Left lung (tissue), 14 donors: ENCODE measurements around the gene DUXB. TPM values are rescaled to one million over a fixed set of nuclear protein-coding genes. Genes with fewer than 3 reads are reported as not detected.

Experiments used
- ATAC-seq: fragments of 200-7000 bp; cut with Tn5 transposase; one replicate; pipeline ENCODE4 v1.9.1; 2020; ENCODE audit warnings: moderate library complexity
- DNase-seq, 4 donors: peaks; one replicate each; pipeline ENCODE4 v3.0.0-alpha.2; 2013 to 2020
- H3K27ac ChIP-seq, 2 donors: fragments of 200-600 bp; sonication (generic) in 1 of 2; one replicate each; pipeline versions ENCODE4 v1.5.0 to v1.8.0; 2020 to 2021
- H3K27me3 ChIP-seq, 2 donors: fragments of 200-600 bp; sonication (generic) in 1 of 2; one replicate each; pipeline versions ENCODE4 v1.5.0 to v1.8.0; 2020 to 2021
- H3K36me3 ChIP-seq, 2 donors: fragments of 200-600 bp; sonication (generic) in 1 of 2; one replicate each; pipeline versions ENCODE4 v1.5.0 to v1.8.0; 2020 to 2021
- H3K4me1 ChIP-seq, 2 donors: fragments of 200-600 bp; one replicate each; pipeline ENCODE4 v1.8.0; 2021
- H3K4me3 ChIP-seq, 2 donors: fragments of 200-600 bp; sonication (generic) in 1 of 2; one replicate each; pipeline versions ENCODE4 v1.5.0 to v1.8.0; 2020 to 2021; ENCODE audit warnings: mild to moderate bottlenecking in 1 of 2
- H3K9me3 ChIP-seq, 2 donors: fragments of 200-600 bp; sonication (generic) in 1 of 2; one replicate each; pipeline versions ENCODE4 v1.5.0 to v1.8.0; 2020 to 2021
- intact Hi-C, 2 donors: fragments of 100-400 bp; cut with DNase I; formaldehyde crosslinking; loops; one replicate each; pipeline versions ENCODE4 v1.11.2 to v1.14.2; 2022
- long read RNA-seq, 12 donors: library from polyadenylated mRNA in 2 of 12; unstranded in 2 of 12; transcript quantifications; one replicate each; pipeline ENCODE4 v2.0.0 and lab custom pipeline, GENCODE V29; 2019 to 2026
- polyA plus RNA-seq, 6 donors: library from polyadenylated mRNA; unstranded; fragments of 120-200 nt; gene quantifications; one replicate each; pipeline ENCODE4 v1.2.1, GENCODE V29; 2013; ENCODE audit not compliant: insufficient read length in 6 of 6
- total RNA-seq, 2 donors: library from RNA; stranded (reverse); fragmentation: NEBNext Ultra II Directional; extraction: Animal tissue kit (Norgen Biotek cat#: 25700); gene quantifications; one replicate each; pipeline ENCODE4 v1.2.1, GENCODE V29; 2021
- TF ChIP-seq, protein P1 (sequence below), 2 donors: fragments of 200-600 bp; sonication (generic) in 1 of 2; IDR thresholded peaks; one replicate each; pipeline versions ENCODE4 v1.5.0 to v1.8.0; 2021; ENCODE audit warnings: antibody characterized with exemption in 2 of 2
- donor health status: DM: no; HTN: yes; CAD: no.
- donor health status: DM: no; HTN: no; CAD: no.

DUXB gene, protein sequence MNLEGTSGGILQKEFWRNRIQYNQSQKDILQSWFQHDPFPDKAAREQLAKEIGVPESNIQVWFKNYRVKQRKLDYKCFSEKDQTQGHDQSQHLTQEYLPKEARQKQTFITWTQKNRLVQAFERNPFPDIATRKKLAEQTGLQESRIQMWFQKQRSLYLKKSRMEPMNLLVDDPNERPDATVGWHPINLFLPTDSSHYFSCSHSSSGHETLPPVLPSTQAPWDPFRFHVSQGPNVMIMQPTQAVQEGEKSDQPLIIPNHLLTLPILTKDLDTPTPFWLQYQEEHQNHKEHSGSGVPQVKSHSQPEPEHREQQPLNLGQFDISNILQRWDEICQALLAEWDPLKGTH
- total RNA-seq (not detected), polyA plus RNA-seq (under 1 TPM in 4 of 6 donors, not detected in 2; 0.15 to 0.42 (median 0.16) TPM)
- long read RNA-seq, donor 1 = 0 reads
- long read RNA-seq, donor 2 = 0 reads
- long read RNA-seq, donor 3 = 0 reads
- long read RNA-seq, donor 4 = 0 reads
- long read RNA-seq, donor 5 = 0 reads
- long read RNA-seq, donor 6 = 0 reads
- long read RNA-seq, donor 7 = 0 reads
- long read RNA-seq, donor 8 = 0 reads
- long read RNA-seq, donor 9 = 0 reads
- long read RNA-seq, donor 10 = 0 reads
- long read RNA-seq, donor 11 = 0 reads
- long read RNA-seq, donor 12 = 0 reads

DNA sequence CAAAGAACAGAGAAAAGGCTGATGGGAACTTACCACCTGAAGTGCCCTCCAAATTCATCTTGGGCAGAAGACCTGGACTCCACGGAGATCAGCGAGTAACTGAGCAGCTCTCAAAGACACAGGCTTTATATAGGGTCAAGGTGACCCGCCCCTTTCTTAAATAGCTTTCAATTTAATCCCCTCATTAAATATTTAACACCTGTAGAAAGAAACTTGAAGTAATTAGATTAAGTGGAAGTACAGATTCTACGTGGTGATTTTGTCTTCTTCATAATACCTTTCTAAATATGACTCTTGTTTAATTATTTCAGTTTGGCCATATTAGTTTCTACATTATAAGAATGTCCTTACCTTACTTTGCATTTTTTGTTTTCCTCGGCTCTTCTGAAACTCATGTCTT lies at the start of gene DUXB:
TSS of gene DUXB (minus strand) at position 101 of the 400 bp plus-strand sequence. CDS start at position 58, 43 bp downstream.
- Histone ChIP-seq H3K36me3 (no peaks in the 10 kb centered on the region), H3K9me3 (no peaks in the 10 kb centered on the region), H3K4me1 (no peaks in the 10 kb centered on the region), H3K27ac (no peak within 1 kb of the TSS), H3K27me3 (no peaks in the 10 kb centered on the region), H3K4me3 (no peak within 1 kb of the TSS)
- intact Hi-C loops = no loop called here
- DNase-seq = no peak
- no peak for ATAC-seq
- TF ChIP-seq, protein P1, sequence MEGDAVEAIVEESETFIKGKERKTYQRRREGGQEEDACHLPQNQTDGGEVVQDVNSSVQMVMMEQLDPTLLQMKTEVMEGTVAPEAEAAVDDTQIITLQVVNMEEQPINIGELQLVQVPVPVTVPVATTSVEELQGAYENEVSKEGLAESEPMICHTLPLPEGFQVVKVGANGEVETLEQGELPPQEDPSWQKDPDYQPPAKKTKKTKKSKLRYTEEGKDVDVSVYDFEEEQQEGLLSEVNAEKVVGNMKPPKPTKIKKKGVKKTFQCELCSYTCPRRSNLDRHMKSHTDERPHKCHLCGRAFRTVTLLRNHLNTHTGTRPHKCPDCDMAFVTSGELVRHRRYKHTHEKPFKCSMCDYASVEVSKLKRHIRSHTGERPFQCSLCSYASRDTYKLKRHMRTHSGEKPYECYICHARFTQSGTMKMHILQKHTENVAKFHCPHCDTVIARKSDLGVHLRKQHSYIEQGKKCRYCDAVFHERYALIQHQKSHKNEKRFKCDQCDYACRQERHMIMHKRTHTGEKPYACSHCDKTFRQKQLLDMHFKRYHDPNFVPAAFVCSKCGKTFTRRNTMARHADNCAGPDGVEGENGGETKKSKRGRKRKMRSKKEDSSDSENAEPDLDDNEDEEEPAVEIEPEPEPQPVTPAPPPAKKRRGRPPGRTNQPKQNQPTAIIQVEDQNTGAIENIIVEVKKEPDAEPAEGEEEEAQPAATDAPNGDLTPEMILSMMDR (IDR thresholded peaks at IDR 0.05) = no peak

GRCh38 chr16:75750528-75750927 lies 49.3 kb upstream of the DUXB start:
- no peaks in the 10 kb centered on the region for H3K9me3 ChIP-seq
- no peaks in the 10 kb centered on the region for H3K27me3 ChIP-seq
- H3K27ac ChIP-seq = no peak overlapping the region
- ATAC-seq = peak; percentile 85
- peaks cover 0 to 9% of the 10 kb centered on the region in 2 donors for H3K4me1 ChIP-seq
- no peaks in the 10 kb centered on the region for H3K36me3 ChIP-seq
- TF ChIP-seq, protein P1 (IDR thresholded peaks at IDR 0.05) = no peak
- intact Hi-C loops = loop anchor here in 1 of 2 donors (10.0 kb wide), 1 partner anchor 276 kb away; no protein-coding TSS in a partner anchor
- no peak for DNase-seq
- no peak overlapping the region for H3K4me3 ChIP-seq

DNA sequence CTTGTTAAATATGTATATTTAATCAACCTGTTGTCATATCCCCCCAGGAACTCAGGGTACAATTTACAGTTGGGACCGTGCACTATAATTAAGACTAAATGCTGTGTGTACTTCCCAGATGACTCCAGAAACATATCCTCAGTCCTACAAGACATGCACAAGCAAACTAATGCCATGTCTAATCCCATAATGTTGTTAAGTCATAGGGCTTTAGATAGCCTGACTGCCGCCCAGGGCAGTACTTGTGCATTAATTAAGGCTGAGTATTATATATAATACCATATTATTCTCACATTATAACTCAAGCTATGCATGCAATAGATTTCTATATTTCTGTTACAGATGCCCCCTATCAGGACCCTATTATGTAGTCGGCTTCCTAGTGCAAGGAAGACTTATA lies 45.1 kb upstream of the DUXB start:
- TF ChIP-seq, protein P1 (IDR thresholded peaks at IDR 0.05) = no peak
- Histone ChIP-seq H3K27ac (no peak overlapping the region), H3K4me1 (no peaks in the 10 kb centered on the region), H3K27me3 (no peaks in the 10 kb centered on the region), H3K4me3 (no peak overlapping the region), H3K9me3 (peaks cover 5 to 19% of the 10 kb centered on the region in 2 donors), H3K36me3 (no peaks in the 10 kb centered on the region)
- no peak for ATAC-seq
- no peak for DNase-seq
- intact Hi-C loops = no loop called here

GRCh38 chr16:75745823-75746222 lies 44.6 kb upstream of the DUXB start:
- TF ChIP-seq, protein P1 (IDR thresholded peaks at IDR 0.05) = no peak
- intact Hi-C loops = no loop called here
- Histone ChIP-seq H3K27ac (no peak overlapping the region), H3K9me3 (peaks cover 5 to 22% of the 10 kb centered on the region in 2 donors), H3K27me3 (no peaks in the 10 kb centered on the region), H3K36me3 (no peaks in the 10 kb centered on the region), H3K4me3 (no peak overlapping the region), H3K4me1 (no peaks in the 10 kb centered on the region)
- no peak for ATAC-seq
- no peak for DNase-seq

- Histone ChIP-seq H3K27ac (no peak overlapping the region), H3K9me3 (peaks cover 5 to 27% of the 10 kb centered on the region in 2 donors), H3K36me3 (no peaks in the 10 kb centered on the region), H3K27me3 (no peaks in the 10 kb centered on the region), H3K4me3 (no peak overlapping the region), H3K4me1 (no peaks in the 10 kb centered on the region)
- intact Hi-C loops = no loop called here
- DNase-seq (no peak), ATAC-seq (no peak)
- TF ChIP-seq, protein P1 (IDR thresholded peaks at IDR 0.05) = no peak
Measured at GRCh38 chr16:75745242-75745641, 44.0 kb upstream of the DUXB start.
